HG02798 (cell line): ENCODE data around the gene TERB1.

Experiments used
- ATAC-seq: cut with Tn5 transposase; IDR thresholded peaks from one replicate; pipeline ENCODE4 v1.9.1; 2021; ENCODE audit warnings: mild to moderate bottlenecking; ENCODE audit not compliant: unreplicated experiment, poor library complexity

TERB1 gene

DNA sequence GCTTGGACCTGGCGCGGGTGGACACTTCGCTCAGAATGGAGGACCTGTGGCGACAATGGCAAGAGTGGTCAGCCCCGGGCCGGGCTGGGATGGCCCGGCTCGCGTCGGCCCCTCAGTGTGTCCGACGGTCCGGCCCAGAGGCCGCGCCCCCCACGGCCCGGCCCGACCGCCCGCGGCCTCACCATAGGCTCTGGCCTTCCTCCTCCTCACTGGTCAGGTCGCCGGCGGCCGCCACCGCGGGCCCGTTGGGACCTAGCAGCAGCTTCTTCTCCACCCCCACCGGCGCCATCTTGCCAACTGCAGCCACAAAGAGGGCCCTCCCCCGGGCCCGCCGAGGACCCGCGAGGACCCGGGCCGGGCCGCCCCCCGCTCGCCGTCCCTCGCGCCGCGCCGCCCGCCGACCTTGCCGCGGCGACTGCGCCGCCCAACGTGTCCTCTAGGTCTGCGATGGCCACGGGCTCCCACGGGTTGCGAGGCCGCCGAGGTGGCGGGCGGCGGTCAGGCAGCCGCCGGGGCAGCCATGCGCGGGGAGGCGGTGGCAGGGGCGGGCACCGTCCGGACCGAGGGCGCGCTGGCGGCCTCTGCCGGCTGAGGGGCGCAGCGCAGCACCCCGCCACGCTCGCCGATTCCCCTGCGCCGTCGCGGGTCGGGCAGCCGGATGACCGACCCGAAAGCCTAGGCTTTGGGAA lies 49.9 kb downstream of the TERB1 start, which contains the start of gene DYNC1LI2:
DYNC1LI2 (minus strand) TSS at position 307 of the 689 bp plus-strand sequence; CDS start at position 289, 18 bp downstream.
- ATAC-seq = peak; percentile 90

DNA sequence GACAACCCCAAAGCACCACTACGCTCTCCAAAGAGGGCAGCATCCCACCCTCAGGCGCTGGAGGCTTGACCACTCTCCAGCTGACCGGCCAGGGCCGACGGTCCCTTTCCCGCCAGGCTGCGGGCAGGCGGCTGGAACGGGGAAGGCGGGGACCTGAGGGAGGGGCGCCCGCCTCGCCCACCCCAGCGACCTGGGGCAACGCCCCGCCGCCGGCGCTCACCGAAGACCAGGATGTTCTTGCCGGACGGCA lies 50.4 kb downstream of the TERB1 start:
- peak; percentile 13 for ATAC-seq

DNA sequence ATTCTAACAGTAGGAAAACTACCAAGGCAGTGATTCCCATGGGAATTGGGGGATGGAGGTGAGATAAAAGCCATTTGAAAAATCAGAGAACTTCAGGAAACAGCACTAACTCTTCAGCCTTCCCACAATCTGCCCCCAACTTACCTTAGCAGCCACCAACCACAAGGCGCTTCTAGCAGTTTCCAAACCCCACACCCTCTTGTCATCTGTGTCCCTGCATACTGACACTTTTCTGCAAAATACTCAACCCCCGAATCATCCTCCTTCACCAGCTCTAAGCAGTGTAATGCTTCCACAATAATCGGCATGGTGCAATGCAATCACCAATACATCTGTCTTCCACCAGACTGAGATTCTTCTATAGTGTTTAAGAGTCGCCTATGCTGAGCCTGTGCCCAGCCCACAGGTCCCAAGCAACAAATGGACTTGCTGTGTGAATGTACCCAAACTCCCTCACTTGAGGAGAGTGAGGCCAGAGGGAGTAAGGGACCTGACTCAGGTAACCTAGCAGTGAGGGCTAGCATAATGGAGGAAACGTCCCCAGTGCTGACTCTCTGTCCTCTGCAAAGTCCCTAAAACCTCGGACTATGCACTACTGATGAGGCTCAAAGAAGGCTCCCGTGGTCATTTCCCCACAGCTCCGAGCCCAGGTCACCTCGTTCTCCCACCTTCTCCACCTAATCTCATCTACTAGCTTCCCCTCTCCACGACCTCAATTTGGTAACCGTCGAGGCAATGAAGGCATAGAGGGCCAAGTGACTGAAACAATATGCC lies 50.9 kb downstream of the TERB1 start:
- no peak for ATAC-seq

DNA sequence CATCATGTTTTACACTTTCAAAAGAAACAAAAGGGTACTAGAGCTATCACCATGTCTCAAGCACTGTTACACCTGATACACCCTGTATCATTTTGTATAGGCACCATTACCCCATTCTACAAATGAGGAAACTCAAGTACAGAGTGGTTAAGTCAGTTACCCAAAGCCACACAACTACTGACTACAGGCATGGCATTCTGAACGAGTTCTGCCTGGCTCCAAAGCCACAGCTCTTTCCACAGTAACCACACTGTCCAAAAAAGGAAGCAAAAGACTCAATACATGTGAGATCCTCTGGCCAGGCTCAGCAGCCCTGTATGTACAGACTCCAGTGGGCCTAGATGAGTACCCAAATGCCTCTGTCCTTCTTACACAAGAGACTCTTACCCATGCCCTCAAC lies 54.7 kb downstream of the TERB1 start:
- ATAC-seq = peak; percentile 28

DNA sequence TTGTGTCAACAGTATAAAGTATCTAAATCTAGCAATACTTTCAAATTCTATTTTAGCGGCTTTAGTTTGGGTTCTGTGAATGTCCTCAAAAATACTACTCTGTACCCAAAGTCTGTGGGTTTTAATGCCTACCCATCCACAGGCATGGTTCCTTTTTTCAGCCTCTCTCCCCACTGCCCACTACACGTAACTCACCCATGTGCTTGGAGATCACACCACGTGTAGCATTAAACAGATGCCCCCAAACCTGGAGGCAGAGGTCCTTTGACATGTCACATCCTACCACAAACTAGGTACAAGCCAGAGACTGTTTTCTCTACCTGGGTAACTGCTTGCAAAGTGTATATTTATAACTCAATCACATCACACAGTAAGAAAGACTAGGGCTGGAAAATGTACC lies 55.3 kb downstream of the TERB1 start:
- no peak for ATAC-seq

DNA sequence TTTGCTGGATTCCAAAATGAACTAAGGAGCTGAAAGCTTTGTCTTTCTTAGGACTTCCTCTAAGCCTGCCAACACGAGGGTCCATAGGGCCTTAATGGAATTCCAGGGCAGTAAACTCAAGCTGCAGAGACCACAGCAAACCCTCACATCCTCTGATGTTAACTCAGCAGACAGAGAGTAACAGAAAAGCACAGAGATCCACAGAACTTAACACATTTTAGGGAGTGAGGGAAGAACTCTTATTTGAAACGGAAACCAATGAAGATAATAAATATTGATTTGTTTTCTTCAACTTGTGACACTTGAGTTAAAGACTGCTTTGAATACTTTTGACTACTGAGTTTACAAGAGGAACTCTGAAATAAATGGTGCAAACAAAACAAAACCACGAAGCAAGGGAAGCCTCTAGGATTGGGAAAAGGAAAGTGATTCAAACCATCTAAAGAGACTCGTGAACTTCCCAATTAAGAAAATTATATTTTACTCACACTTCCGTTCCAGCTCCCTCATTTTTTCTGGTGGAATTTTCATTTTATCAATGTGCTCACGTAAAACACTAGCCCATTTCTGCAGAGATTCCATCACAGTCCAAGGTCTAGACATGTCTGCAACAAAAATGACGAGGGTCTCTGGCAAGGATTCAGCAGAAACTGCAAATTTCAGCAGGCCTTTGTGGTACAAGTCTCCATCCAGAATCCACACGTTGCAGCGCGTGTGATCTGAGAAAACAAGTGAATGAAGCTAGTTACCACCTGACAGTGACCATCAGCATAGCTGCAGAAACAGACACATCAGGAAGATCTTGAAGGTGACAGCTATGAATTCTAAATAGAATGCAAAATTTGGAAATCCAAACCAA lies 59.2 kb downstream of the TERB1 start:
- no peak for ATAC-seq

DNA sequence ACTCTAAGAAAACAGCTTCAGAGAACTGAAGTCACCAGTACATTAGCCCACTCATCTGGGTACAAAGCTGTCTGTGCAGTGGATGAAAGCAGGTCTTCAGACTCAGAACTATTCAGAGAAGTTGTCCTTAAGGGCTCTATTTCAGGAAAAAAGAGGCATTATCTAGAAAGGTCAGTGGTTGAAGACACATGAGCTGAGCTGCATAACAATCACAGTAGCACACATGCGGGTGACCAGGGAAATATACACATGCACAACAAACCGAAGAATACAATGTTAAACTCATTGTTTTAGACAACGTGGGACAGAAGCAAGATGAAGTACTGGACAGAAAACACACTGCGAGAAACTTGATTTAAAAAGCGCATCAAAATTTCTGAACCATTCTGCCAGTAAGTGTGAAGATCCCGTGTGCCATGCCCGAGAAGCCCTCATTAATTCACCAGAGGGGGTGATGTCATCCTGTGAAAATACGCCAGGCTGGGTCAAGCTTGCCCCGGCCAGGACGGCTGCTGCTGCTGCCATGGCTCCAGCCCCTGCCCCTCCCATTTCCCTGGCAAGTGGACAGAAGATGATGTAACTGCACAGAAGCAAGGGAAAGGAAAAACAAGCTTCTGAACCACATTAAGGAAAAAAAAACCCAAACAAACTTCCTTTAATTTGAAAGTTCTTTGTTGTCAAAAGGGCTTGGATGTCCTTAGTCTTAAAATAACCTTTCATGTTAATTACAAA lies 60.0 kb downstream of the TERB1 start:
- ATAC-seq = no peak

DNA sequence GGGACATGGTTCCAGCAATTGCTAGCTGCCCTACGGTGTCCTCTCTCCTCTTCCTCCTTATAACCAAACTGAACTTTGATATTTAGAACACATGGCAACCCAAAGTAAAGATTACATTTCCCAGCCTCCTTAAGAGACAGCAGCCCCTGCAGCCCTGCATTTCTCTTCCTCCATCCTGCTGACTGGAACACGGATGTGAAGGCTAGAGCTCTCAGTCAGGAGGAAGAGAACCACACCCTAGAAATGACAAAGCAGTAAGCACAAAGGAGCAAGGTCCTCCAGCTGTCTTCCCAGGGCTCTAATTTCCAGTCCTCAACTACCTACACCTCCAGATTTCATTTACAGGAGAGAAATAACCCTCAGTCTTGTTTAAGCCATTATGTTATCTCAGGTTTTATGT lies 60.9 kb downstream of the TERB1 start:
- no peak for ATAC-seq

DNA sequence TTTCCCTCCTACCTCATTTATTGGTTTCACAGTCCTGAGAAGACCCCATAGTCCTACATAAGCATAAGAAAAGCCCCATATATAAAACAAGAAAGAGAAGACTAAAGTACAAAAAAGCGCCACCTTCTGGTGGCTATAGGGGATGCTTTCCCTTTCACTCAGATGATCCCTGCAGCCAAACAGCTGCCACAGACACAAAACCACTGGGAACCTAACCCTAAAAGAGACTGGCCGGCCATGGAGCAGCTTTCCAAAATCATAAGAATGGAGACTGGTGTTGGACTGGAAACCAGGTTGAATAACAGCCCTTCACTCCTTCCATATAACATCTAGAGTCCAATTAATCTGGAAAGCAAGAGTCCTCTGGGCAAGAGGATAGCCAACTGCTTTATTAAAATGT lies 61.4 kb downstream of the TERB1 start:
- ATAC-seq = no peak

DNA sequence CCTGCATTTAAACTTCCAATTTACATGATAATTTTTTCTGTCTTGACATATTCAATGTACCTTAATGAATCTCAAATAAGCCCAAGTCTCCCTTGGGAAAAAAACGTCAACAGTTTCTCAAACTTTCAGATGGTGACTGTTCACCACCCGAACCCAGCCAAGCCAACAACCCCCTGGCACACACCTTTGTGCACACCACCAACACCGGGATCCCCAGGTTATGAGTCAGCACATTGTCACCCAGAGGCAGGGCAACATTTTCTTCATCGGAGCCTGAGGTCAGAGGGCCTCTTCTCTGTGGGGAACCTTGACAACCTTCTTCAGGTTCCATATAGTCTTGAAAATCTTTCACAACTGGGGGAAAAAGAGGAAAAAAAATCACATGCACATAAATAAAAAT lies 65.5 kb downstream of the TERB1 start:
- no peak for ATAC-seq

DNA sequence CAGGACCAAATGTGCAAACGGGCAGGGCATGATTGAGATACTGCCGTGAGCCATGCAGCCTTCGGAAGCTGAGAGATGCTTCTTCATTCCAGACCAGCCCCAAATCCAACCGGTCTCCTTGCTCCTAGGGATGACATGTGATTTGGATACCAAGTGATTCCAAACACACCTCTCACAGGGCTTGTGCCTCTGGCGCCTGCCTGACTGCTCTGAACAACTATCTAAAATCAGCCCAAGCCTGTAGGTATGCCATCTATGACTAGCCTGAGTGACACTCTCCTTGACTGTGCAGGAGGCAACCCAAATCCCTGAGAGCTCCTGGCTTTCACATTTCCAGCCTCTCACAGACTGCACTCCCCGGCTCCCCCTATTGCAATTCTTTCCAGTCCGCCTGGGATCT lies 70.3 kb downstream of the TERB1 start:
- no peak for ATAC-seq

DNA sequence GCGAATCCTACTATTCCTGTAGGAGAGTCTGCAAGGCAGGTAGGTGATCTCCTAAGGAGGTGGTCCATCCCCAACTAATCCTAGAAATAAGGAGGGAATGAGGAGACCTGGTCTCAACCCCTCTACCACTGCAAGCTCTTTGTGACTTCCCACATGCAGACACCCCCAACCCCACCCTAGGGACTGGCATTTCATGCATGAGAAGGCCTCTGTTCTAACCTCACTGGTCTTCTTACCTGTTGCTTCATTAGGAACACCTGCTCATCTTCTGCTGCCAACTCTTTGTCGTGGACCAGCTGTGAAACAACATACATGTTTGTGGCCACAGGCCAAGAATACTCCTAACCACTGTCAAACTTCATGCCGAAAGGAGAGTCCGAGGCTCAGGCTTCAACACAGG lies 72.6 kb downstream of the TERB1 start:
- ATAC-seq = no peak

DNA sequence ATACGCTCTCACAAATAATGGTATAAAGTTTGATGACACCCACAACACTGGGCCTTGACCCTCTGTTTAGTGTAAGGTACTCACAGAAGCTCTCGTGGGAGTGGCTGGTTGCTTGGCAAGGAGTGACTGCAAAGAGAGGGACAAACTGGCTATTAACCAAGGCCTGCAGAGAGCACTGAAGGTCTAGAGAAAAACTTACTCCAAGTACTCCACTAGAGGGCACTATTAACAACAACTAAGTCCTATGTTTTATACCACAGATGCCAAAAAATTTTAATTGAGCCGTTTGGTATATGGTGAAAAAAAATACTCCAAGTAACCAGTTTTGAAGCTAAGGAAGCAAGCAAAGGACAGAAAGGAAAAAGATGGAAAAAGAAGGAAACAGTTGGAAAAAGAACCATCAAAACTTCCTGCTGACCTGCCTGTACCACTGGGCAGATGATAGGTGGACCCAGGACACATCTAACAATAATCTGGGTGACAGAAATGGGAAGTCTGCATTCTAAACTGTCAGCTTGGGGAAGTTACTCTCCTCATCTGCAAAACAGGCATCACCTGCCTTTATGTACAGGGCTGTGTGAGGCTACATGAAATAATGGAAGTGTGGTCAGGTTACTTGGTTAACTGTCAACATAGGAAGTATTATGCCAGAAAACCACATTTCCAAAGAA lies 73.1 kb downstream of the TERB1 start:
- ATAC-seq = peak; percentile 52

DNA sequence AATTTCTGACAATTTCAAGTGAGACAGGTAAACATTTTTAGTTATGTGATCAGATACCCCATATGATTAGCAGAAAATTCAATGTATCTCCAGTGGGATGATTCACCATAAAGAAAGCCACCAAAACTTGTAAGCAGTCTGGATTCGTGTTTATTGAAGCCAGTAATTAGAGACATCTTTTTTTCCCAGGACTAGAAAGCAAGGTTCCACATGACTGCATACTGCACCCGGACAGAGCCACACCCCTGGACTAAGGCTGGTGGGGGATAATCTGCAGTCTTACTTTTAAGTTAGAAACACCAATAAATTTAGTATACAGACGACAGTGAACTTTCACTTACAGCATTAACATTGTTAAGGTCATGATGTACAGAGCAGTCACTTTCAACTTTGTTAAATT lies 80.6 kb downstream of the TERB1 start:
- ATAC-seq = no peak

DNA sequence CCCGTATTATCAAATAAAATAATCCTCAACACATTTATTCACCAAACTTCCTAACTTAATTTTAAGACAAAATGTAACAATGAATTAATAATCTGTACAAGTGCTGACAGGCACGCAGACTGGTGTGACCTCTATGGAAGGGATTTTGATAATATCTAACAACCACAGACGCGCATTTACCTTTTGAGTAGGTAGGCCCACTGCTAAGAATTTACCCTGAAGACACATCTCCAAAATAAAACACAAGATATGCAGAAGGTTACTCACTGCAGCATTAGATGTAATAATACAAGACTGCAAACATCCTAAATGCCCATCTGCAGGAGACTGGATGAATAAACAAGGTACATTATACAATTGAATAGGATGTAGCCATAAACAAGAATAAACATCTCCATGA lies 82.1 kb downstream of the TERB1 start:
- ATAC-seq = no peak

DNA sequence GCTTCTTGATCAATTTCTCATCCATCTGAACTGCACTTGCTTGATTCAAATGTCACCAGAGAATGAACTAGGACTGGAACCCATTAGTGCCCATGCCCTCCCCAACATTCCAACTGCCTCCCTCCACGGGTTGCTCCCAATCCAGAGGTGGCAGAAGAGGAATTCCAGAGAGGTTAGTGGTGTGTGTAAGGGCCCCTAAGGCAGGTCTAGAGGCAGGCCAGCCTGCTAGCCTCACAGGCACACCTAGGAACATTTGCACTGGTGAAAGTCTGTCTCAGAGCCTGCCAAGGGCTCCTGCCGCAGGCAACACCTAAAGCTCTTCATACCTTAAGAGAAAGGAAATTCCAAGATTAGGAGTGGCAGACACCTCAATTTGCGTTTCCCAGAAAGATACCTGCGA lies 83.6 kb downstream of the TERB1 start:
- no peak for ATAC-seq

DNA sequence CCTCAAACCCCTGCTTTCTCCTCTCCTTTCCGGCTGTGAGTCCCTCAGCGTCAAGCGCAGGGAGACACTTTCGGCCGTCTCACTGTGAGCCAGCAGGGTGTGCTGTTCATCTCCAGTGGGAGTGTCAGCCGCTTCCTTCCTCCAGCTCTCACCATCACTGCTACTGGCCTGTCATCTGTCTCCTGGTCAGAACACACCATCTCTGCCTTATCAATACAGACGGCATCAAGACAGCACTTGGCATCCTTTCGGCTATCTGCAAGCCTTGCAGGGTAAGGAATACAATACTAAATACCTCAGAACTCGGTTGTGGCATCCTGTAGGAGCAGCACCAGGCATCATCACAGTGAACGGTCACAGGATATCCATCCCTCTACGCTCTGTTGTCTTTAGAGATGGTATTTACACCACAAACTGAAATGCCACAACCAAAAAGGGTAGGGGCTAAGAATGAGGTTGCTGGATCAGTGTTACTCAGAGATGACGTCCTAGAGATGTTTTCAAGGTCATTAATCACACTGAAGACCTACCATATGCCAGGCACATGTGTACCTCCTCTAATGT lies 84.2 kb downstream of the TERB1 start:
- ATAC-seq = no peak

DNA sequence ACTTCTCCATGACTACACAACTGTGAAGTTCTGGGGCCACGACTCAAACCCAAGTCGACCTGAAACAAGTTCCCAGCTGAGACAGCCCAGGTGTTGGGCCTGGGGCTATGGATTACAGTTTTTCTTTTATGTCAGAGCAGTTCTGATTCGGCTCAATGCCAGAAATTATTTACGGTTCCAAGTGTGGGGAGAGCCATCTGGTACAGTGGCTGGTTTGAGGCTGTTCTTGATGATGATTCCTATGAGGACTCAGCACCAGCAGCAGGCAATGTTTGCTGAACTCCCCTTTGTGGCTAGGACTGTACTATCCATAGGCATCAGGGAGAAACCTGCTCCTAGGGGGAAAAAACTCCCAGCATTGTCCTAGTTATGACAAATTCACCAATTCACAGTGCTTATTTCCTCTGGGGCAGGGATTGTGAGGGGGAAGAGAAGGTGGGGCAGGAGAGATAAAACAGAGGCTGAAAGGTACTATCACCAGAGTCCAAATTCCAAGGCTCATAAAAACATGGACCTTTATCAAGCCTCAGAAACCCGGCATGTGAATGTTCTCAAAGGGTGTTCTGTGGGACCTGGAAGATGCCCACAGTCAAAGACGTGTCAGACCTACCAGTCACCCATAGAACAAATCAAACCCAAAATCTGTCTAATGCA lies 86.6 kb downstream of the TERB1 start:
- no peak for ATAC-seq

DNA sequence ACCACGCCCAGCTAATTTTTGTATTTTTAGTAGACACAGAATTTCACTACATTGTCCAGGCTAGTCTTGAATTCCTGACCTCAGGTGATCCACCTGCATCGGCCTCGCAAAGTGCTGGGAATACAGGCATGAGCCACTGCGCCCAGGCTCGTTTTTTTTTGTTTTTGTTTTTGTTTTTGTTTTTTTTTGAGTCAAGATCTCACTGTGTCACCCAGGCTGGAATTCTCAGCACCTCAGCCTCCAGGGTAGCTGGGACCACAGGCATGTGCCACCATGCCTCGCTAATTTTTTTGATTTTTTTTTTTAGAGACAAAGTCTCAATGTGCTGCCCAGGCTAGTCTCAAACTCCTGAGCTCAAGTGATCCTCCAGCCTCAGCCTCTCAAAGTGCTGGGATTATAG lies 87.3 kb downstream of the TERB1 start:
- no peak for ATAC-seq
